Smooth muscle cell (in vitro differentiated cells): ENCODE data around the gene KMT2E. TPM values are rescaled to one million over a fixed set of nuclear protein-coding genes. Genes with fewer than 3 reads are reported as not detected.

Experiments
- DNase-seq: peaks from one replicate; lab custom pipeline; 2025; ENCODE audit not compliant: unreplicated experiment; lab: John Stamatoyannopoulos, UW
- H2AFZ ChIP-seq: fragments of 200-600 bp; sonication (generic); 2 replicates; pipeline ENCODE4 v1.6.0; 2016; ENCODE audit warnings: antibody characterized with exemption, low read depth, mild to moderate bottlenecking
- H3F3A ChIP-seq: fragments of 200-600 bp; sonication (generic); 2 replicates; pipeline ENCODE4 v1.6.0; 2017; ENCODE audit warnings: antibody characterized with exemption, low read depth
- H3K27ac ChIP-seq: fragments of 200-600 bp; sonication (generic); 2 replicates; pipeline ENCODE4 v1.5.1; 2016; ENCODE audit warnings: low read depth, mild to moderate bottlenecking
- H3K27me3 ChIP-seq: fragments of 200-600 bp; sonication (generic); 2 replicates; pipeline ENCODE4 v1.6.1; 2016; ENCODE audit warnings: low read depth, mild to moderate bottlenecking
- H3K36me3 ChIP-seq: fragments of 200-600 bp; sonication (generic); 2 replicates; pipeline ENCODE4 v1.5.1; 2016; ENCODE audit warnings: low read depth
- H3K4me1 ChIP-seq: fragments of 200-600 bp; sonication (generic); 2 replicates; pipeline ENCODE4 v1.5.1; 2016; ENCODE audit warnings: low read depth
- H3K4me2 ChIP-seq: fragments of 200-600 bp; sonication (generic); 2 replicates; pipeline ENCODE4 v1.6.0; 2016; ENCODE audit warnings: mild to moderate bottlenecking
- H3K4me3 ChIP-seq: fragments of 200-600 bp; sonication (generic); 2 replicates; pipeline ENCODE4 v1.5.1; 2016; ENCODE audit warnings: mild to moderate bottlenecking
- H3K79me2 ChIP-seq: fragments of 200-600 bp; sonication (generic); 2 replicates; pipeline ENCODE4 v1.6.0; 2016; ENCODE audit warnings: low read depth, mild to moderate bottlenecking
- H3K9ac ChIP-seq: fragments of 200-600 bp; sonication (generic); 2 replicates; pipeline ENCODE4 v1.6.0; 2016; ENCODE audit warnings: low read depth
- H3K9me3 ChIP-seq: fragments of 200-600 bp; sonication (generic); replicated peaks from 2 replicates; pipeline ENCODE4 v1.5.1; 2016; ENCODE audit warnings: low read depth
- H4K20me1 ChIP-seq: fragments of 200-600 bp; sonication (generic); 2 replicates; pipeline ENCODE4 v1.6.0; 2016; ENCODE audit warnings: low read depth
- WGBS: methylation state at CpG from one replicate; pipeline ENCODE4 v1.1.7; 2016; ENCODE audit warnings: low lambda C conversion rate; 5-methylcytosine and 5-hydroxymethylcytosine counted together
- polyA plus RNA-seq: library from polyadenylated mRNA; unstranded; fragments of >200 nt; fragmentation: Nextera tagmentation; extraction: Ambion mirVana; gene quantifications from 2 replicates; pipeline ENCODE4 v1.2.1, GENCODE V29; 2016
- total RNA-seq: library from RNA; depleted of rRNA; stranded (reverse); fragments of >200 nt; gene quantifications from 2 replicates; pipeline ENCODE4 v1.2.3, GENCODE V29; 2014
- TF ChIP-seq, protein P1 (sequence below): fragments of 200-600 bp; sonication (generic); IDR thresholded peaks from 2 replicates; pipeline ENCODE4 v1.5.1; 2017; ENCODE audit warnings: borderline replicate concordance, mild to moderate bottlenecking, antibody characterized with exemption; ENCODE audit not compliant: insufficient read depth, poor library complexity, severe bottlenecking

KMT2E gene, protein sequence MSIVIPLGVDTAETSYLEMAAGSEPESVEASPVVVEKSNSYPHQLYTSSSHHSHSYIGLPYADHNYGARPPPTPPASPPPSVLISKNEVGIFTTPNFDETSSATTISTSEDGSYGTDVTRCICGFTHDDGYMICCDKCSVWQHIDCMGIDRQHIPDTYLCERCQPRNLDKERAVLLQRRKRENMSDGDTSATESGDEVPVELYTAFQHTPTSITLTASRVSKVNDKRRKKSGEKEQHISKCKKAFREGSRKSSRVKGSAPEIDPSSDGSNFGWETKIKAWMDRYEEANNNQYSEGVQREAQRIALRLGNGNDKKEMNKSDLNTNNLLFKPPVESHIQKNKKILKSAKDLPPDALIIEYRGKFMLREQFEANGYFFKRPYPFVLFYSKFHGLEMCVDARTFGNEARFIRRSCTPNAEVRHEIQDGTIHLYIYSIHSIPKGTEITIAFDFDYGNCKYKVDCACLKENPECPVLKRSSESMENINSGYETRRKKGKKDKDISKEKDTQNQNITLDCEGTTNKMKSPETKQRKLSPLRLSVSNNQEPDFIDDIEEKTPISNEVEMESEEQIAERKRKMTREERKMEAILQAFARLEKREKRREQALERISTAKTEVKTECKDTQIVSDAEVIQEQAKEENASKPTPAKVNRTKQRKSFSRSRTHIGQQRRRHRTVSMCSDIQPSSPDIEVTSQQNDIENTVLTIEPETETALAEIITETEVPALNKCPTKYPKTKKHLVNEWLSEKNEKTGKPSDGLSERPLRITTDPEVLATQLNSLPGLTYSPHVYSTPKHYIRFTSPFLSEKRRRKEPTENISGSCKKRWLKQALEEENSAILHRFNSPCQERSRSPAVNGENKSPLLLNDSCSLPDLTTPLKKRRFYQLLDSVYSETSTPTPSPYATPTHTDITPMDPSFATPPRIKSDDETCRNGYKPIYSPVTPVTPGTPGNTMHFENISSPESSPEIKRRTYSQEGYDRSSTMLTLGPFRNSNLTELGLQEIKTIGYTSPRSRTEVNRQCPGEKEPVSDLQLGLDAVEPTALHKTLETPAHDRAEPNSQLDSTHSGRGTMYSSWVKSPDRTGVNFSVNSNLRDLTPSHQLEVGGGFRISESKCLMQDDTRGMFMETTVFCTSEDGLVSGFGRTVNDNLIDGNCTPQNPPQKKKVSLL (N-terminal part only)
- total RNA-seq (64.4 and 77.3 TPM in 2 replicates), polyA plus RNA-seq (88.1 and 106 TPM in 2 replicates)

DNA sequence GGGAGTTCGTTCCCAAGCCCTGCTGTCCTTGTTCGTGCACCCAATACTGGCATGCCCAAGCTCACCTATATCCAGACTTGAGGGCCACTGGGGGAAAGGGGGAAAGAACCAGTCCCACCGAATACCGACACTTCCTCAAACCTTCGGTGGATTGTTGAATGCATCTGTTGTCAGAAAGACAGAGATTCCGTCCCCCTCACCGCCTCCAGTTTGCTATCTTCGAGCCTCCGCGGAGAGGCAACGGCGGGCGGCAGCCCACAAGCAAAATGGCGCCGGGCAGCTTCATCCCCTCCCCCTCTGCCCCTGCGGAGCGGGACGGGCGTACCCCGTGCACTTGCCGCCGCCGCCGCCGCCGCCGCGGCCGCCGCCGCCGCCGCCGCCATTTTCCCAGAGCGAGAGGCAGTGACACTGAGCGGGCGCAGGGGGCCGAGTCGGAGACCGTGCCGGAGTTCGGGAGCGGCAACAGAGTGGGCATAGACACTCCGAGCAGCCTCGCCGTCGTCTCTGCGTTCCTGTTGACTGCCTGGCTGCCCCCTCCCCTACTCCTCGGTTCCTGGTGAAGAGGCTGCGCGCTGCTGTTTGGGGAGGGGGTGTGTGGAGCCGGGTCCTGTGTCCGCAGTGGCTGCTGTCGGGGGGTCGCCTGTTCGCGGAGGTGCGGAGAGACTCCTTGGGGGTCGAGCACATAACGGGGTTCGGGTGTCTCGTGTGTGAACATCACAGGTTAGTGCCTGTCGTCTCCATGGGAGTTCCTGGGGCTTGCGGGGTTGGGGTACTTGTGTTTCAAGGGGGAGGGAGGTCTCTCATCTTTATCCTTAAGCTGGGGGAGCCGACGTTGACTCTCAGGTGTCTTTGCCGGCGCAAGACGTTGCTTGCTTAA is at the start of gene KMT2E:
KMT2E (plus strand) TSS at position 390 of the 877 bp plus-strand sequence. CDS start 26,748 bp downstream, outside the sequence.
- Histone ChIP-seq H4K20me1 (peaks cover 38% of the 10 kb centered on the region), H3K9me3 (no peaks in the 10 kb centered on the region), H3K27ac (peak within 1 kb of the TSS; percentile 100), H3K4me1 (peaks cover 45% of the 10 kb centered on the region), H2AFZ (peak within 1 kb of the TSS; percentile 33), H3K4me3 (peak within 1 kb of the TSS; percentile 98), H3K9ac (peak within 1 kb of the TSS; percentile 100), H3K4me2 (peak within 1 kb of the TSS; percentile 97), H3K27me3 (no peaks in the 10 kb centered on the region), H3K79me2 (peaks cover 50% of the 10 kb centered on the region), H3K36me3 (no peaks in the 10 kb centered on the region), H3F3A (peaks cover 20% of the 10 kb centered on the region)
- TF ChIP-seq, protein P1, sequence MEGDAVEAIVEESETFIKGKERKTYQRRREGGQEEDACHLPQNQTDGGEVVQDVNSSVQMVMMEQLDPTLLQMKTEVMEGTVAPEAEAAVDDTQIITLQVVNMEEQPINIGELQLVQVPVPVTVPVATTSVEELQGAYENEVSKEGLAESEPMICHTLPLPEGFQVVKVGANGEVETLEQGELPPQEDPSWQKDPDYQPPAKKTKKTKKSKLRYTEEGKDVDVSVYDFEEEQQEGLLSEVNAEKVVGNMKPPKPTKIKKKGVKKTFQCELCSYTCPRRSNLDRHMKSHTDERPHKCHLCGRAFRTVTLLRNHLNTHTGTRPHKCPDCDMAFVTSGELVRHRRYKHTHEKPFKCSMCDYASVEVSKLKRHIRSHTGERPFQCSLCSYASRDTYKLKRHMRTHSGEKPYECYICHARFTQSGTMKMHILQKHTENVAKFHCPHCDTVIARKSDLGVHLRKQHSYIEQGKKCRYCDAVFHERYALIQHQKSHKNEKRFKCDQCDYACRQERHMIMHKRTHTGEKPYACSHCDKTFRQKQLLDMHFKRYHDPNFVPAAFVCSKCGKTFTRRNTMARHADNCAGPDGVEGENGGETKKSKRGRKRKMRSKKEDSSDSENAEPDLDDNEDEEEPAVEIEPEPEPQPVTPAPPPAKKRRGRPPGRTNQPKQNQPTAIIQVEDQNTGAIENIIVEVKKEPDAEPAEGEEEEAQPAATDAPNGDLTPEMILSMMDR, result no peak
- 1% methylated on average over 48 of the region's 69 CpGs for WGBS
- peak; percentile 84 for DNase-seq

DNA sequence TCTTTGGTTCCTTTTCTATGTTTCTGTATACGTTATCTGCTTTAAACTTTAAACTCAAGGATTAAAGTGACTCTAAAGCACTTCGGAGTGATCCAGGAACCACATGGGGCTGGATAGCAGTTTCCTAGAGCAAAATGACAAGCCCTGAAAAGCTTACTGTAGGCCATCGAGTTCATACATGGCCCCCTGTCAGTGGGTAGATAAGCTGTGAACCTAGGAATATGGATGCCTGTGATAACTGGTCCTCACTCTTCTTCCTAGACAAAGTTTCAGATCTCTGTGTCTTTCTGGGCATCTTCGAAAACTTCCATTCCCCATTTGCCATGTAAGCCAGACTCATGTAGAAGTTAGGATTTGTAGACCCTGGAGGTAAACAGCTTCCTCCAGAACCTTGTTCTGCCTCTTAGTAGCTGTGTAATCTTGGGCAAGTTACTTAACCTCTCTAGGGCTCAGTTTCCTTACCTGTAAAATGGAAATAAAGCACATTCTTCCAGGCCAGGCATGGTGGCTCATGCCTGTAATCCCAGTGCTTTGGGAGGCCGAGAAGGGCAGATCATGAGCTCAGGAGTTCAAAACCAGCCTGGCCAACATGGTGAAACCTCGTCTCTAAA is 49.3 kb upstream of the KMT2E start:
- Histone ChIP-seq H3F3A (no peaks in the 10 kb centered on the region), H3K36me3 (no peaks in the 10 kb centered on the region), H4K20me1 (no peaks in the 10 kb centered on the region), H3K4me3 (no peak overlapping the region), H3K4me2 (no peak overlapping the region), H3K79me2 (no peaks in the 10 kb centered on the region), H3K9ac (no peak overlapping the region), H3K27ac (peak overlapping the region; percentile 28), H2AFZ (no peak overlapping the region), H3K9me3 (no peaks in the 10 kb centered on the region), H3K27me3 (no peaks in the 10 kb centered on the region), H3K4me1 (no peaks in the 10 kb centered on the region)
- 57% methylated on average over 6 of the region's 6 CpGs for WGBS
- DNase-seq, result no peak
- TF ChIP-seq, protein P1, result no peak

DNA sequence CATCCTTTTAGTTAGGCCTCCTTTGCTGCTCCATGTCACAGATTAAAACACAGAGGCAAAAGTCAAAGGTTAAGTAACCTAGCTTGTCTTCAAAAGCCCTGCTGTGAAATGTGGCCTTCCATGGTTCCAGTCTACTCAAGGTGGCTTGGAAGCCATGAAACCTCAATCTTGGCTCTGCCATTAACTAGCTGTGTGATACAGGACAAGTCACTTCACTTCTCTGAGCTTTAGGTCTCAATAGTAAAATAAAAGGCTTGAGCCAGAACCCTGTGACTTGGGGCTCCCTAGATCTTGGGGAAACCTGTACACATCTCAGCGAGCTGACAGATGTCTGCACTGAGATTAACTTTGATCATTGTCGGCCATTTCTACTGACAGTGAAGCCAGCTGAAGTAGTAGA is 48.0 kb upstream of the KMT2E start:
- H3K27ac ChIP-seq, result no peak overlapping the region
- H3K79me2 ChIP-seq, result no peaks in the 10 kb centered on the region
- WGBS, result 99% methylated on average over 2 of the region's 2 CpGs
- no peak for DNase-seq
- H3F3A ChIP-seq, result no peaks in the 10 kb centered on the region
- H2AFZ ChIP-seq, result no peak overlapping the region
- H4K20me1 ChIP-seq, result no peaks in the 10 kb centered on the region
- H3K36me3 ChIP-seq, result no peaks in the 10 kb centered on the region
- no peak overlapping the region for H3K4me3 ChIP-seq
- no peak overlapping the region for H3K9ac ChIP-seq
- no peaks in the 10 kb centered on the region for H3K9me3 ChIP-seq
- H3K27me3 ChIP-seq, result no peaks in the 10 kb centered on the region
- H3K4me1 ChIP-seq, result no peaks in the 10 kb centered on the region
- TF ChIP-seq, protein P1, result no peak
- no peak overlapping the region for H3K4me2 ChIP-seq
